CD4-positive, alpha-beta T cell (primary cell): Measurements from ENCODE around the gene CHORDC1. TPM values are rescaled to one million over a fixed set of nuclear protein-coding genes. Genes with fewer than 3 reads are reported as not detected.

Source experiments
- ATAC-seq: fragments of 200-7000 bp; cut with Tn5 transposase; one replicate; pipeline ENCODE4 v1.10.0; 2022; ENCODE audit warnings: mild to moderate bottlenecking; ENCODE audit not compliant: poor library complexity
- CTCF ChIA-PET: fragments of 350-600 bp; sonication (Branson Sonifier 250); formaldehyde crosslinking; loops from one replicate; lab custom pipeline; 2021; ENCODE audit warnings: antibody characterized with exemption, inconsistent platforms; lab: Charles Lee
- POLR2A ChIA-PET: fragments of 350-600 bp; sonication (Branson Sonifier 250); formaldehyde crosslinking; loops from one replicate; lab custom pipeline; 2021; ENCODE audit warnings: antibody characterized with exemption, inconsistent platforms; lab: Charles Lee
- DNase-seq, 14 experiments: peaks; one replicate each; pipeline ENCODE4 v3.0.0-alpha.2; 2013 to 2020; ENCODE audit warnings: mixed read lengths in 2 of 14
- H3K27ac ChIP-seq, 2 donors: one replicate each; pipeline versions ENCODE4 v1.5.1 to v1.7.0; 2013; ENCODE audit warnings: low read length in 2 of 2, low read depth in 1 of 2, mild to moderate bottlenecking in 1 of 2
- H3K27me3 ChIP-seq, 2 experiments: 1 replicate in 1 of 2; 2 replicates in 1 of 2; pipeline versions ENCODE4 v1.6.1 to v1.7.0; 2013; ENCODE audit warnings: low read length in 2 of 2, control low read depth in 1 of 2, mild to moderate bottlenecking in 1 of 2, moderate library complexity in 1 of 2; ENCODE audit not compliant: insufficient read depth in 2 of 2, control insufficient read depth in 1 of 2
- H3K36me3 ChIP-seq: one replicate; pipeline ENCODE4 v1.6.1; 2013; ENCODE audit warnings: low read length, control low read depth; ENCODE audit not compliant: insufficient read depth
- H3K4me1 ChIP-seq: one replicate; pipeline ENCODE4 v1.6.1; 2013; ENCODE audit warnings: low read length, control low read depth; ENCODE audit not compliant: insufficient read depth
- H3K4me3 ChIP-seq: one replicate; pipeline ENCODE4 v1.5.1; 2013; ENCODE audit warnings: mild to moderate bottlenecking, low read length, moderate library complexity
- H3K9me3 ChIP-seq, 2 experiments: 1 replicate in 1 of 2; 2 replicates in 1 of 2; pipeline versions ENCODE4 v1.6.1 to v1.7.0; 2013; ENCODE audit warnings: low read length in 2 of 2, mild to moderate bottlenecking in 2 of 2, control low read depth in 1 of 2, moderate library complexity in 1 of 2; ENCODE audit not compliant: control insufficient read depth in 1 of 2, insufficient read depth in 1 of 2
- H3K27ac Mint-ChIP-seq: one replicate; pipeline ENCODE4 v1.8.0; 2020; ENCODE audit warnings: mixed read lengths
- H3K27me3 Mint-ChIP-seq: one replicate; pipeline ENCODE4 v1.8.0; 2021; ENCODE audit warnings: mixed read lengths
- H3K36me3 Mint-ChIP-seq: one replicate; pipeline ENCODE4 v1.8.0; 2021; ENCODE audit warnings: low read depth, mixed read lengths
- H3K4me1 Mint-ChIP-seq: one replicate; pipeline ENCODE4 v1.8.0; 2021; ENCODE audit warnings: low read depth, mixed read lengths
- H3K4me3 Mint-ChIP-seq: one replicate; pipeline ENCODE4 v1.8.0; 2020; ENCODE audit warnings: mild to moderate bottlenecking, mixed read lengths
- H3K9me3 Mint-ChIP-seq: one replicate; pipeline ENCODE4 v1.8.0; 2020; ENCODE audit warnings: mixed read lengths
- intact Hi-C, 2 experiments: fragments of 100-400 bp; cut with DNase I in 1 of 2; cut with micrococcal nuclease in 1 of 2; formaldehyde crosslinking; loops; one replicate each; pipeline versions ENCODE4 v1.15.1 to v1.9.0; 2023 to 2025; cut with DNase I, micrococcal nuclease
- total RNA-seq, 174 experiments: library from RNA in 2 of 174; stranded (reverse) in 2 of 174; gene quantifications; one replicate each; pipeline ENCODE4 v1.2.3 and lab custom pipeline; 2021 to 2026
- TF ChIP-seq, protein P1 (sequence below): fragments of 200-600 bp; IDR thresholded peaks from one replicate; pipeline ENCODE4 v1.8.0; 2022; ENCODE audit warnings: antibody characterized with exemption, mild to moderate bottlenecking

CHORDC1 gene
- total RNA-seq, 2 experiments from 2014 or later = 64.6 to 65.9 TPM

DNA sequence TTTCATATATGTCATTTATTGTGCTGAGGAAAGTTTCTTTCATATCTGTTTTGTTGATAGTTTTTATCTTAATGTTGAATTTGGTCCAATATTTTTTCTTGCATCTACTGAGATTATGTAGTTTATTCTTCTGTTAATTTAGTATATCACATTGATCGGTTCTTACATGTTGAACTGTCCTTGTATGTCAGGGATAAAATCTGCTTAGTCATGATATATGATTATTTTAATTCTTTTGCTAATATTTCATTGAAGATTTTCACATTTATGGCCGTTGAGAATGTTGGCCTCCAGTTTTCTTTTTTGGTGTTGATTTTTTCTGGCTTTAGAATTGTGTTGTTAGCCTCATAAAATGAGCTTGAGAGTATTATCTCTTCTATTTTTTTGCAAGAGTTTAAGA is 31.2 kb upstream of the CHORDC1 start:
- POLR2A ChIA-PET = no interaction called here
- H3K4me3 Mint-ChIP-seq = no peak overlapping the region
- TF ChIP-seq, protein P1, sequence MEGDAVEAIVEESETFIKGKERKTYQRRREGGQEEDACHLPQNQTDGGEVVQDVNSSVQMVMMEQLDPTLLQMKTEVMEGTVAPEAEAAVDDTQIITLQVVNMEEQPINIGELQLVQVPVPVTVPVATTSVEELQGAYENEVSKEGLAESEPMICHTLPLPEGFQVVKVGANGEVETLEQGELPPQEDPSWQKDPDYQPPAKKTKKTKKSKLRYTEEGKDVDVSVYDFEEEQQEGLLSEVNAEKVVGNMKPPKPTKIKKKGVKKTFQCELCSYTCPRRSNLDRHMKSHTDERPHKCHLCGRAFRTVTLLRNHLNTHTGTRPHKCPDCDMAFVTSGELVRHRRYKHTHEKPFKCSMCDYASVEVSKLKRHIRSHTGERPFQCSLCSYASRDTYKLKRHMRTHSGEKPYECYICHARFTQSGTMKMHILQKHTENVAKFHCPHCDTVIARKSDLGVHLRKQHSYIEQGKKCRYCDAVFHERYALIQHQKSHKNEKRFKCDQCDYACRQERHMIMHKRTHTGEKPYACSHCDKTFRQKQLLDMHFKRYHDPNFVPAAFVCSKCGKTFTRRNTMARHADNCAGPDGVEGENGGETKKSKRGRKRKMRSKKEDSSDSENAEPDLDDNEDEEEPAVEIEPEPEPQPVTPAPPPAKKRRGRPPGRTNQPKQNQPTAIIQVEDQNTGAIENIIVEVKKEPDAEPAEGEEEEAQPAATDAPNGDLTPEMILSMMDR = no peak
- CTCF ChIA-PET = no interaction called here
- H3K27ac Mint-ChIP-seq = no peak overlapping the region
- Histone ChIP-seq H3K36me3 (no peaks in the 10 kb centered on the region), H3K27me3 (no peaks in the 10 kb centered on the region), H3K4me1 (peaks cover 5% of the 10 kb centered on the region), H3K4me3 (no peak overlapping the region), H3K27ac (no peak overlapping the region), H3K9me3 (no peaks in the 10 kb centered on the region)
- peaks cover 16% of the 10 kb centered on the region for H3K4me1 Mint-ChIP-seq
- no peak for ATAC-seq
- H3K9me3 Mint-ChIP-seq = no peaks in the 10 kb centered on the region
- no peak for DNase-seq
- no peaks in the 10 kb centered on the region for H3K36me3 Mint-ChIP-seq
- peaks cover 14% of the 10 kb centered on the region for H3K27me3 Mint-ChIP-seq
- intact Hi-C loops = no loop called here

DNA sequence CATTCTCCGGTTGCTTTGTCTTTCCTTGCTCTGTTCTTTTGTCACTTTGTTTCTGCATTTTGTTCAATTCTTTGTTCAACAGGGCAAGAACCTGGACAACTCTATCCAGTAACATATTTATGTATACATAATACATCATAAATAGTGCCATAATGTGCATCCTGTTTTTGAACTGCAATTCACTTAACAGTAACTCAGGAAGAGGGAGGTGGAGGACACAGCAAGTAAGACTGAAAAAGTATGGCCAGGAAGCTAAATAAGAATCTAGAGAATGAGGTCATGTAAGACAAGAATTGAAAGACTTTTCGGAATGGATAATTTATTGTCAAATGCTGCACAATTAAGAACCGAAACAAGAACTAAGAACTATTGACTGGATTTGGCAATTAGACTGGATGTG is 29.2 kb upstream of the CHORDC1 start:
- Mint-ChIP-seq H3K27ac (no peak overlapping the region), H3K4me1 (peaks cover 16% of the 10 kb centered on the region), H3K4me3 (no peak overlapping the region), H3K27me3 (peaks cover 11% of the 10 kb centered on the region), H3K36me3 (no peaks in the 10 kb centered on the region), H3K9me3 (no peaks in the 10 kb centered on the region)
- ChIA-PET CTCF (no interaction called here), POLR2A (no interaction called here)
- no peaks in the 10 kb centered on the region for H3K27me3 ChIP-seq
- DNase-seq = no peak
- no peak for ATAC-seq
- H3K4me1 ChIP-seq = peaks cover 5% of the 10 kb centered on the region
- no peak overlapping the region for H3K4me3 ChIP-seq
- H3K9me3 ChIP-seq = no peaks in the 10 kb centered on the region
- intact Hi-C loops = no loop called here
- TF ChIP-seq, protein P1 = no peak
- no peaks in the 10 kb centered on the region for H3K36me3 ChIP-seq
- H3K27ac ChIP-seq = no peak overlapping the region

DNA sequence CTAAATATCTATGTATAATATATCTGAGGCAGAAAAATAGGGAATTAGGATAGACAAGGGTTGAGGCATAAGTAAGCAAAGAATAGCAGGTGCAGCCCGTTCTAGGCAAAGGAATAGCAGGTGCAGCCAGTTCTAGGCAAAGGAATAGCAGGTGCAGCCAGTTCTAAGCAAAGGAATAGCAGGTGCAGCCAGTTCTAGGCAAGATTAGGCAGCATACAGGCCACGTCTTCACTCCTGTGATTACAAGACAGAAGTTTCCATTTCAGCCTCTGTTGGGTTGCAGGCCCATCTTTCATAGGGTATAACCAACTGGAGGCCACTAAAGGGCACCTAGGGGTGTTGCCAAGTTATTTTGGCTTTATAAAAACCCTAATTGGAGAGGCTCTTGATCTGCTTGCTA is 28.8 kb upstream of the CHORDC1 start:
- peaks cover 7% of the 10 kb centered on the region for H3K27me3 Mint-ChIP-seq
- no peak overlapping the region for H3K4me3 Mint-ChIP-seq
- Histone ChIP-seq H3K27ac (no peak overlapping the region), H3K4me1 (peaks cover 5% of the 10 kb centered on the region), H3K9me3 (no peaks in the 10 kb centered on the region), H3K27me3 (no peaks in the 10 kb centered on the region), H3K36me3 (no peaks in the 10 kb centered on the region), H3K4me3 (no peak overlapping the region)
- POLR2A ChIA-PET = no interaction called here
- CTCF ChIA-PET = no interaction called here
- no peak for DNase-seq
- no peak overlapping the region for H3K27ac Mint-ChIP-seq
- H3K4me1 Mint-ChIP-seq = peaks cover 16% of the 10 kb centered on the region
- intact Hi-C loops = no loop called here
- H3K36me3 Mint-ChIP-seq = no peaks in the 10 kb centered on the region
- ATAC-seq = no peak
- TF ChIP-seq, protein P1 = no peak
- no peaks in the 10 kb centered on the region for H3K9me3 Mint-ChIP-seq
